SK-N-SH treated with all-trans-retinoic acid at 6 μM for 48 hours (cell line): ENCODE measurements around the gene KRTAP19-8.

Experiments
- PATZ1 ChIP-seq: fragments of 250-450 bp; sonication (Bioruptor Pico); IDR thresholded peaks from 2 replicates; pipeline ENCODE4 v1.8.0; 2020; ENCODE audit warnings: mild to moderate bottlenecking, moderate library complexity, borderline replicate concordance
- ZNF70 ChIP-seq: fragments of 450-650 bp; formaldehyde crosslinking; IDR thresholded peaks from 2 replicates; pipeline ENCODE4 v1.5.0; 2020; ENCODE audit warnings: mild to moderate bottlenecking, moderate library complexity

GRCh38 chr21:30988706-30989105 lies 49.6 kb downstream of the KRTAP19-8 start:
- TF ChIP-seq PATZ1 (CRISPR knock-in tag): no peak
- TF ChIP-seq ZNF70 (CRISPR knock-in tag): no peak
